Esophagus (tissue), 2 donors: ENCODE results near the gene CDC42EP2. TPM values are rescaled to one million over a fixed set of nuclear protein-coding genes. Genes with fewer than 3 reads are reported as not detected.

ENCODE experiments used
- H3K27ac ChIP-seq, 2 donors: one replicate each; pipeline ENCODE4 v1.5.1; 2013; ENCODE audit warnings: low read depth in 2 of 2, mild to moderate bottlenecking in 2 of 2, inconsistent platforms in 1 of 2, low read length in 1 of 2, moderate library complexity in 1 of 2
- H3K27me3 ChIP-seq, 2 donors: one replicate each; pipeline ENCODE4 v1.6.1; 2013; ENCODE audit warnings: low read length in 2 of 2, control low read depth in 1 of 2, mild to moderate bottlenecking in 1 of 2; ENCODE audit not compliant: insufficient read depth in 2 of 2, control insufficient read depth in 1 of 2
- H3K36me3 ChIP-seq, 2 donors: one replicate each; pipeline ENCODE4 v1.6.1; 2013; ENCODE audit warnings: low read length in 1 of 2; ENCODE audit not compliant: control insufficient read depth in 2 of 2, insufficient read depth in 2 of 2
- H3K4me1 ChIP-seq, 2 donors: one replicate each; pipeline ENCODE4 v1.6.1; 2013; ENCODE audit warnings: low read length in 1 of 2; ENCODE audit not compliant: control insufficient read depth in 2 of 2, insufficient read depth in 2 of 2
- H3K4me3 ChIP-seq, 2 donors: one replicate each; pipeline ENCODE4 v1.5.1; 2013; ENCODE audit warnings: low read length in 2 of 2, mild to moderate bottlenecking in 2 of 2, low read depth in 1 of 2, moderate library complexity in 1 of 2
- H3K9me3 ChIP-seq, 2 donors: one replicate each; pipeline ENCODE4 v1.6.1; 2013; ENCODE audit warnings: mild to moderate bottlenecking in 2 of 2, low read depth in 1 of 2, low read length in 1 of 2, moderate library complexity in 1 of 2; ENCODE audit not compliant: control insufficient read depth in 2 of 2, insufficient read depth in 1 of 2
- WGBS, 2 donors: extraction: QIAGEN DNeasy Blood & Tissue Kit; methylation state at CpG; one replicate each; pipeline ENCODE4 v1.1.7; 2013; 5-methylcytosine and 5-hydroxymethylcytosine counted together
- polyA plus RNA-seq, 2 donors: library from polyadenylated mRNA; stranded (reverse); fragments of 200-250 nt; gene quantifications; one replicate each; pipeline ENCODE4 v1.2.3, GENCODE V29; 2013
- donor health status: healthy with polysubstance abuse.
- donor health status: Bipolar disorder and iron deficiency.

The CDC42EP2 gene
- polyA plus RNA-seq, result 1 to 10 TPM; 4.4 to 4.7 TPM

- WGBS, 2 donors, result 0 to 1% methylated on average over 53 to 74 of the region's 74 CpGs
- H3K4me1 ChIP-seq, result peaks cover 0 to 12% of the 10 kb centered on the region in 2 donors
These were observed at the start of gene CDC42EP2 for GRCh38 chr11:65314501-65315203. Gene CDC42EP2, plus strand, starts transcription at chr11:65314866. Its CDS starts 6,033 bp downstream, at chr11:65320899.

DNA sequence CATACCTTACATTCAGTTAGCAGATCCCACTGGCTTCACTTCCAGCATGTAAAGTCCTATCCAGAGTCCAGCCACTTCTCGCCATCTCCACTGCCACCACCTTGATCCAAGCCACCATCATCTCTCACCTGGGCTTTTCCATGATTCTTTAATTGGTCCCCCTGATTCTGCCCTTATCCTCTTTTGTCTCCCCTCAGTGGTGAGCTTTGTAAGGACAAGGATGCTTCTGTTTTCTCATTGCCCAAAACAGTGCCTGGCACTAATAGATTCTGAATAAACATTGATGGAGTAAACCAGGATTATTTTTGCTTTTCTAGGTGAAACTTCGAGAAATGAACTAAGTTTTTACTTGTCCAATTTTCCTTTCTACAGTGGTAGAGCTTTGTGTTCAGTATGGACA lies 48.5 kb upstream of the CDC42EP2 start:
- H3K4me3 ChIP-seq, result no peak overlapping the region
- H3K9me3 ChIP-seq, result no peaks in the 10 kb centered on the region
- H3K27me3 ChIP-seq, result no peaks in the 10 kb centered on the region
- H3K4me1 ChIP-seq, result peaks cover 0 to under 1% of the 10 kb centered on the region in 2 donors
- no peak overlapping the region for H3K27ac ChIP-seq
- peaks cover 0 to 2% of the 10 kb centered on the region in 2 donors for H3K36me3 ChIP-seq
- WGBS, 2 donors, result 90% methylated on average over 2 of the region's 2 CpGs

More at GRCh38 chr11:65314501-65315203, at the start of gene CDC42EP2:
- Histone ChIP-seq H3K9me3 (no peaks in the 10 kb centered on the region), H3K27me3 (no peaks in the 10 kb centered on the region), H3K4me3 (peak within 1 kb of the TSS; percentile 67 to 91), H3K36me3 (no peaks in the 10 kb centered on the region), H3K27ac (peak within 1 kb of the TSS; percentile 92)

- Histone ChIP-seq H3K4me1 (no peaks in the 10 kb centered on the region), H3K9me3 (no peaks in the 10 kb centered on the region), H3K36me3 (peaks cover 0 to 9% of the 10 kb centered on the region in 2 donors), H3K27ac (no peak overlapping the region), H3K4me3 (no peak overlapping the region), H3K27me3 (no peaks in the 10 kb centered on the region)
- WGBS, 2 donors, result 47 to 54% methylated on average over 6 of the region's 6 CpGs
These were observed 39.7 kb upstream of the CDC42EP2 start for GRCh38 chr11:65274735-65275682.

DNA sequence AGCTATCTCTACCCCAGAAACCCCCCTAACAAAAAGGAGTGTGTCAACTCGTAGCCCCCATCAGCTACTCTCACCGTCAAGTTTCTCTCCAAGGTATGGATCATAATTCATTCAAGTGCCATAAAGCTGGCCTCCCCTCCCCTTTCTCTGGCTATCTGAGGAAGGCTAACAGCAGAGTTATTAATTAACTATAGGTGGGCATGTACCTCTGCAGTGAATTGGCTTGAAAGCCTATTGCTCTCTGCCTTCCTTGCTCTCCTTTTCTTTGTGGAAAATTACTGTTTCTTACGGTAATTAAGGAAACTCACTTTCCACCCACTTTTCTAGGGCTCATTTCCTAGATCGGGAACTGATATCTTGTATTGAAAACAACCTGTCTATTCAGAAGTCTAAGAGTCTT lies 38.8 kb upstream of the CDC42EP2 start:
- Histone ChIP-seq H3K4me1 (no peaks in the 10 kb centered on the region), H3K9me3 (no peaks in the 10 kb centered on the region), H3K27ac (no peak overlapping the region), H3K4me3 (no peak overlapping the region), H3K36me3 (peaks cover 0 to 7% of the 10 kb centered on the region in 2 donors), H3K27me3 (no peaks in the 10 kb centered on the region)
- 70 to 93% methylated on average over 4 of the region's 4 CpGs for WGBS, 2 donors

DNA sequence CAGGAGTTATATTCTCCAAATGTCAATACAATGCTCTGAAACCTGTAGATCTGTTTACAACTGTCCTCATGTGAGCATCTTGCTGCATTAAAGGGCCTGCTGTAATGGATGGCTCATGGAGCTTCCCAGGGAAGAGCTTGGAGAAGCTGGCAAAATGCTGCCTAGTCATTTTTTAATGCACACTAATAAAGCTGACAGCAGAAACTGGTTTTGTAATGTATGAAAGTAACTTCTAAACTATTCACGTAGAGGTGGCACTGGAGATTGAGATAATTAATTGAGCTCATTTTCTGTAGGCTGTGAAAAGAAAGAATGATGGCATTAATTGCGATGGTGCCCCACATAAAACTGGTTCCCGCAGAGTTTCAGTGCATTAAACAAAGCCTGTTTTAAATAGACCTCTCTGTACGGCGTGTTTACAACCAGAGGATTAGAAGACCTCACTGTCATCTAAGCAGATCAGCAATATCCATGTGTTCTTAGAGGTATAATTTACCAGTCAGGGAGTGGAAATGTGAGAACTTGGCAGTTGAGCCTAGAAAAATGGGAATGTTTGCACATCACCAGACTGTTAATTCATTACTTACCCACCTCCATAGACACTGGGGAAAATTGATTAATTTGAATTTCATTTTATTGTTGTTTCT lies 36.9 kb upstream of the CDC42EP2 start:
- no peak overlapping the region for H3K4me3 ChIP-seq
- H3K36me3 ChIP-seq, result peaks cover under 1 to 21% of the 10 kb centered on the region in 2 donors
- no peak overlapping the region for H3K27ac ChIP-seq
- H3K9me3 ChIP-seq, result no peaks in the 10 kb centered on the region
- WGBS, 2 donors, result 81 to 85% methylated on average over 5 of the region's 5 CpGs
- H3K27me3 ChIP-seq, result no peaks in the 10 kb centered on the region
- H3K4me1 ChIP-seq, result no peaks in the 10 kb centered on the region

GRCh38 chr11:65278356-65278755 lies 36.3 kb upstream of the CDC42EP2 start:
- Histone ChIP-seq H3K36me3 (peaks cover 2 to 22% of the 10 kb centered on the region in 2 donors), H3K4me1 (no peaks in the 10 kb centered on the region), H3K27ac (no peak overlapping the region), H3K27me3 (no peaks in the 10 kb centered on the region), H3K4me3 (no peak overlapping the region), H3K9me3 (no peaks in the 10 kb centered on the region)
- WGBS, 2 donors, result 86 to 90% methylated on average over 2 of the region's 2 CpGs

DNA sequence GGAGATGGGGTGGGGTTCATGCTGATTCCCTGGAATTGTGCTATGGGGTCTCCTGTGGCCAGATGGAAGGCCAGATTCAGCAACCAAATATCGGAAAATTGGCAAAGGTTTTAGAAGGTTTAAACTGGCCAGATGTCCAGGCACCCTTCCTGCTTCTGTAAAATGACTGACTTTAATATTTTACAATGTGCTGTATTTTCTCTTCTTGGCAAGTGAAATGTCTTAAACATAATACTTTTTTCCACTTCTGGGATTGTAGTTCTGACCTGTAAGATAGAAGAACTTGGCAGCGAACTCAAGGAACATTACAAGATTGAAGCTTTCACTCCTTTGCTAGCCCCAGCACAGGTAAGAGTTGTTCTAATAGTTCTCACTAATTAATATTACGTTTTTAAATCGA lies 35.4 kb upstream of the CDC42EP2 start:
- H3K27ac ChIP-seq, result peak overlapping the region in 1 of 2 donors; percentile 58

GRCh38 chr11:65279741-65280440 lies 34.8 kb upstream of the CDC42EP2 start:
- no peaks in the 10 kb centered on the region for H3K27me3 ChIP-seq
- no peak overlapping the region for H3K4me3 ChIP-seq
- H3K9me3 ChIP-seq, result no peaks in the 10 kb centered on the region
- no peaks in the 10 kb centered on the region for H3K4me1 ChIP-seq
- H3K27ac ChIP-seq, result peak overlapping the region in 1 of 2 donors; percentile 58
- H3K36me3 ChIP-seq, result peaks cover 2 to 22% of the 10 kb centered on the region in 2 donors
- WGBS, 2 donors, result 17 to 25% methylated on average over 5 of the region's 5 CpGs

More for the DNA sequence above, 35.4 kb upstream of the CDC42EP2 start:
- WGBS, 2 donors, result 83 to 86% methylated on average over 4 of the region's 4 CpGs
- no peaks in the 10 kb centered on the region for H3K4me1 ChIP-seq
- no peak overlapping the region for H3K4me3 ChIP-seq
- H3K9me3 ChIP-seq, result no peaks in the 10 kb centered on the region
- H3K27me3 ChIP-seq, result no peaks in the 10 kb centered on the region
- peaks cover 2 to 22% of the 10 kb centered on the region in 2 donors for H3K36me3 ChIP-seq

DNA sequence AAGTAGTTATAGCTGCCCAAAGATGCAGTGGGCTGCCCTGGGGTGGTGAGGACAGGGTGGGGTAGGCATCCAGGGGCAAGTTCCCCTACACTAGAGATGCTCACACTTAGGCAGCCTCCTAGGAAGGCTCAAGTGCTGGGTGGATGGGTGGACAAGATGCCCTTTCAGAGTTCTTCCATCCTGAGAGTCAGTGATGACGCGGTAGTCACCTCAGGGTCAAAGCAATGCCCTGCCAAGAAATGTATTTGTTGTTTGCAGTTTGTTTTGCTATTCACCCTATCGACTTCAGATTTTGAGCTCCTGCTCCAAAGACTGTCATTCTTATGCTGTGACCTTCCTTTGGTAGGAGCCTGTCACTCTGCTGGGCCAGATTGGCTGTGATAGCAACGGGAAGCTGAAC lies 34.0 kb upstream of the CDC42EP2 start:
- Histone ChIP-seq H3K9me3 (no peaks in the 10 kb centered on the region), H3K27me3 (no peaks in the 10 kb centered on the region), H3K4me3 (no peak overlapping the region), H3K27ac (peak overlapping the region in 1 of 2 donors; percentile 6), H3K4me1 (no peaks in the 10 kb centered on the region), H3K36me3 (peaks cover 2 to 22% of the 10 kb centered on the region in 2 donors)
- 75 to 88% methylated on average over 4 of the region's 4 CpGs for WGBS, 2 donors
